ENCODE measurements around the gene NACC2.

- TF ChIP-seq CTCF (IDR thresholded peaks at IDR 0.05 in 4 of 5, conservative IDR thresholded peaks at IDR 0.05 in 1 of 5) (no peak), POLR2A (IDR thresholded peaks at IDR 0.05) (no peak)
Observed at GRCh38 chr9:136004219-136004618, 90.9 kb downstream of the NACC2 start.

Data from gastrocnemius medialis (tissue), 4 donors.